Measurements from ENCODE around the gene ZNF423.

GRCh38 chr16:49855822-49856671, at the start of gene ZNF423:
- TF ChIP-seq, protein P1, sequence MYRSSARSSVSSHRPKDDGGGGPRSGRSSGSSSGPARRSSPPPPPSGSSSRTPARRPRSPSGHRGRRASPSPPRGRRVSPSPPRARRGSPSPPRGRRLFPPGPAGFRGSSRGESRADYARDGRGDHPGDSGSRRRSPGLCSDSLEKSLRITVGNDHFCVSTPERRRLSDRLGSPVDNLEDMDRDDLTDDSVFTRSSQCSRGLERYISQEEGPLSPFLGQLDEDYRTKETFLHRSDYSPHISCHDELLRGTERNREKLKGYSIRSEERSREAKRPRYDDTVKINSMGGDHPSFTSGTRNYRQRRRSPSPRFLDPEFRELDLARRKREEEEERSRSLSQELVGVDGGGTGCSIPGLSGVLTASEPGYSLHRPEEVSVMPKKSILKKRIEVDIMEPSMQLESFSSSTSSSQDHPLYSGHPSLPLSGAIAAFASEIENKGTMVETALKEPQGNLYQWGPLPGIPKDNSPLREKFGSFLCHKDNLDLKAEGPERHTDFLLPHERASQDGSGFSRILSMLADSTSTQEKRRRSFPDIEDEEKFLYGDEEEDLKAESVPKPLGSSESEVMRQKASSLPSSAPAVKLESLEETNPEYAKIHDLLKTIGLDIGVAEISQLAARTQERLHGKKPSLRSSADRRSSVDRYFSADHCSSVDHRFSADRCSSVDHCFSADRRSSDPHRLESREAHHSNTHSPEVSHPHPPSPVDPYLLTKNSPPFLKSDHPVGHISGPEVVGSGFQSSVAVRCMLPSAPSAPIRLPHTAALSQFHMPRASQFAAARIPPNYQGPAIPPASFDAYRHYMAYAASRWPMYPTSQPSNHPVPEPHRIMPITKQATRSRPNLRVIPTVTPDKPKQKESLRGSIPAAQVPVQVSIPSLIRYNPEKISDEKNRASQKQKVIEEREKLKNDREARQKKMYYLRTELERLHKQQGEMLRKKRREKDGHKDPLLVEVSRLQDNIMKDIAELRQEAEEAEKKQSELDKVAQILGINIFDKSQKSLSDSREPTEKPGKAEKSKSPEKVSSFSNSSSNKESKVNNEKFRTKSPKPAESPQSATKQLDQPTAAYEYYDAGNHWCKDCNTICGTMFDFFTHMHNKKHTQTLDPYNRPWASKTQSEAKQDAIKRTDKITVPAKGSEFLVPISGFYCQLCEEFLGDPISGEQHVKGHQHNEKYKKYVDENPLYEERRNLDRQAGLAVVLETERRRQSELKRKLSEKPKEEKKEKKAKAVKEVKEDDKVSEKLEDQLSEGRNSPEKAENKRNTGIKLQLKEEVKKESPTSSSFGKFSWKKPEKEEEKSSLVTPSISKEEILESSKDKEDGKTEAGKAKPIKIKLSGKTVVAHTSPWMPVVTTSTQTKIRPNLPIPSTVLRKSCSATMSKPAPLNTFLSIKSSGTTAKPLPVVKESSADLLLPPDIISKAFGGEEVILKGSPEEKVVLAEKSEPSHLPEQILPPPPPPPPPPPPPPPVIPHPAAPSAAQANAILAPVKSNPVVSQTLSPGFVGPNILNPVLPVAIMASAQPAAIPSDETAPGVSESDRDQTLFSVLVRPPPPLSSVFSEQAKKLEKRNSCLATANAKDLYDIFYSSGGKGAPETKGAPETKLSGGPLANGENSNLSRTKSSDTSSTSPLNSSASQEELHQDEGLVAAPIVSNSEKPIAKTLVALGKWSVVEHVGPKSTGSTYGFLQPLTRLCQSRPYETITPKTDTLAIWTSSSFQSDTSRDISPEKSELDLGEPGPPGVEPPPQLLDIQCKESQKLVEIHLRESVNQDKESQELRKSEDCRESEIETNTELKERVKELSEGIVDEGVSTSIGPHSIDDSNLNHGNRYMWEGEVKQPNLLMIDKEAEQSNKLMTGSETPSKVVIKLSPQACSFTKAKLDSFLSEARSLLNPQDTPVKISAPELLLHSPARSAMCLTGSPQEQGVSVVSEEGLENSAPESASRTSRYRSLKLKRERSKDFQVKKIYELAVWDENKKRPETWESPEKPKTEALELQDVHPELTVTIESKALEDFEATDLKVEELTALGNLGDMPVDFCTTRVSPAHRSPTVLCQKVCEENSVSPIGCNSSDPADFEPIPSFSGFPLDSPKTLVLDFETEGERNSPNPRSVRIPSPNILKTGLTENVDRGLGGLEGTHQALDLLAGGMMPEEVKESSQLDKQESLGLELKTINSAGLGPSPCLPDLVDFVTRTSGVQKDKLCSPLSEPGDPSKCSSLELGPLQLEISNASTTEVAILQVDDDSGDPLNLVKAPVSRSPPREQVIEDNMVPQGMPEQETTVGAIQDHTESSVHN (CRISPR knock-in tag; IDR thresholded peaks at IDR 0.05): no peak
- no peak for TF ChIP-seq PHF21A (CRISPR knock-in tag; IDR thresholded peaks at IDR 0.05)
- no peak for TF ChIP-seq SP2 (CRISPR knock-in tag; IDR thresholded peaks at IDR 0.05)
- TF ChIP-seq ZNF10 (CRISPR knock-in tag; IDR thresholded peaks at IDR 0.05; ENCODE audit: borderline replicate concordance, low read depth): no peak
- TF ChIP-seq, protein P2, sequence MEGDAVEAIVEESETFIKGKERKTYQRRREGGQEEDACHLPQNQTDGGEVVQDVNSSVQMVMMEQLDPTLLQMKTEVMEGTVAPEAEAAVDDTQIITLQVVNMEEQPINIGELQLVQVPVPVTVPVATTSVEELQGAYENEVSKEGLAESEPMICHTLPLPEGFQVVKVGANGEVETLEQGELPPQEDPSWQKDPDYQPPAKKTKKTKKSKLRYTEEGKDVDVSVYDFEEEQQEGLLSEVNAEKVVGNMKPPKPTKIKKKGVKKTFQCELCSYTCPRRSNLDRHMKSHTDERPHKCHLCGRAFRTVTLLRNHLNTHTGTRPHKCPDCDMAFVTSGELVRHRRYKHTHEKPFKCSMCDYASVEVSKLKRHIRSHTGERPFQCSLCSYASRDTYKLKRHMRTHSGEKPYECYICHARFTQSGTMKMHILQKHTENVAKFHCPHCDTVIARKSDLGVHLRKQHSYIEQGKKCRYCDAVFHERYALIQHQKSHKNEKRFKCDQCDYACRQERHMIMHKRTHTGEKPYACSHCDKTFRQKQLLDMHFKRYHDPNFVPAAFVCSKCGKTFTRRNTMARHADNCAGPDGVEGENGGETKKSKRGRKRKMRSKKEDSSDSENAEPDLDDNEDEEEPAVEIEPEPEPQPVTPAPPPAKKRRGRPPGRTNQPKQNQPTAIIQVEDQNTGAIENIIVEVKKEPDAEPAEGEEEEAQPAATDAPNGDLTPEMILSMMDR (CRISPR knock-in tag; IDR thresholded peaks at IDR 0.05): no peak
- no peak for TF ChIP-seq ZNF503 (CRISPR knock-in tag; IDR thresholded peaks at IDR 0.05)
- TF ChIP-seq POLR2AphosphoS5 (IDR thresholded peaks at IDR 0.05; ENCODE audit: low read depth, low read length): no peak
- no peak for TF ChIP-seq FOXO4 (CRISPR knock-in tag; conservative IDR thresholded peaks at IDR 0.05)

All from HepG2 (cell line).